ENCODE data around the gene CCDC80. TPM values are rescaled to one million over a fixed set of nuclear protein-coding genes. Genes with fewer than 3 reads are reported as not detected.
A peak's percentile ranks its signal among the peaks of the same experiment; 100 is the strongest.

Gene CCDC80
- total and polyA plus RNA-seq, 7 experiments from 2014 or later, result 0.05 to 0.12 (median 0.08) TPM; not detected in 4

GRCh38 chr3:112579697-112580096 is 61.2 kb downstream of the CCDC80 start:
- H3K27ac ChIP-seq (ENCODE audit: low read depth, low read length), result no peak overlapping the region
- no peaks in the 10 kb centered on the region for H3K27me3 ChIP-seq (ENCODE audit: control insufficient read depth in 2 of 2, insufficient read depth in 2 of 2, low read length in 2 of 2)
- no peak for DNase-seq
- peaks cover 7 to 14% (median 13%) of the 10 kb centered on the region in 3 experiments for H3K36me3 ChIP-seq (ENCODE audit: control insufficient read depth in 2 of 3, insufficient read depth in 3 of 3, low read length in 3 of 3)
- H3K4me3 Mint-ChIP-seq, result no peak overlapping the region
- no peak for ATAC-seq
- H3K36me3 Mint-ChIP-seq, result peaks cover 8 to 37% (median 11%) of the 10 kb centered on the region in 5 donors
- H3K4me3 ChIP-seq (ENCODE audit: low read length), result no peak overlapping the region
- no peaks in the 10 kb centered on the region for H3K27me3 Mint-ChIP-seq
- no peaks in the 10 kb centered on the region for H3K9me3 ChIP-seq (ENCODE audit: control insufficient read depth in 2 of 3, low read length in 3 of 3)
- ChIA-PET POLR2A (no interaction called here), CTCF (interaction anchor here (1.0 kb wide), 1 partner anchor 709 kb away, joined by 3 read pairs; no protein-coding TSS in a partner anchor)
- peaks cover 2 to 9% (median 6%) of the 10 kb centered on the region in 7 donors for H3K4me1 Mint-ChIP-seq
- intact Hi-C loops (cut with micrococcal nuclease), result loop anchor here in 1 of 2 donors (5.0 kb wide), 1 partner anchor 153 kb away; no protein-coding TSS in a partner anchor
- H3K4me1 ChIP-seq (ENCODE audit: control insufficient read depth in 2 of 2, insufficient read depth in 2 of 2, low read length in 2 of 2), result no peaks in the 10 kb centered on the region
- H3K9me3 Mint-ChIP-seq, result no peaks in the 10 kb centered on the region
- peak overlapping the region in 1 of 9 donors; percentile 22 for H3K27ac Mint-ChIP-seq

- Mint-ChIP-seq H3K9me3 (no peaks in the 10 kb centered on the region), H3K4me1 (peaks cover 2 to 9% (median 6%) of the 10 kb centered on the region in 7 donors), H3K4me3 (no peak overlapping the region), H3K36me3 (peaks cover 8 to 33% (median 11%) of the 10 kb centered on the region in 5 donors), H3K27ac (peak overlapping the region in 1 of 9 donors; percentile 32), H3K27me3 (no peaks in the 10 kb centered on the region)
- peaks cover 7 to 14% (median 13%) of the 10 kb centered on the region in 3 experiments for H3K36me3 ChIP-seq (ENCODE audit: control insufficient read depth in 2 of 3, insufficient read depth in 3 of 3, low read length in 3 of 3)
- ChIA-PET CTCF (interaction anchor here (1.0 kb wide), 1 partner anchor 709 kb away, joined by 3 read pairs; no protein-coding TSS in a partner anchor), POLR2A (no interaction called here)
- intact Hi-C loops (cut with micrococcal nuclease), result no loop called here
- H3K27me3 ChIP-seq (ENCODE audit: control insufficient read depth in 2 of 2, insufficient read depth in 2 of 2, low read length in 2 of 2), result no peaks in the 10 kb centered on the region
- no peak overlapping the region for H3K4me3 ChIP-seq (ENCODE audit: low read length)
- no peak overlapping the region for H3K27ac ChIP-seq (ENCODE audit: low read depth, low read length)
- no peak for DNase-seq
- no peaks in the 10 kb centered on the region for H3K9me3 ChIP-seq (ENCODE audit: control insufficient read depth in 2 of 3, low read length in 3 of 3)
- no peaks in the 10 kb centered on the region for H3K4me1 ChIP-seq (ENCODE audit: control insufficient read depth in 2 of 2, insufficient read depth in 2 of 2, low read length in 2 of 2)
- peak; percentile 67 for ATAC-seq
These were observed 61.7 kb downstream of the CCDC80 start for GRCh38 chr3:112579232-112579631.

GRCh38 chr3:112572701-112573100 is 68.2 kb downstream of the CCDC80 start:
- Histone ChIP-seq H3K4me3 (ENCODE audit: low read length) (no peak overlapping the region), H3K4me1 (ENCODE audit: control insufficient read depth in 2 of 2, insufficient read depth in 2 of 2, low read length in 2 of 2) (no peaks in the 10 kb centered on the region), H3K9me3 (ENCODE audit: control insufficient read depth in 2 of 3, low read length in 3 of 3) (no peaks in the 10 kb centered on the region), H3K36me3 (ENCODE audit: control insufficient read depth in 2 of 3, insufficient read depth in 3 of 3, low read length in 3 of 3) (peaks cover 0 to 33% (median 4%) of the 10 kb centered on the region in 3 experiments), H3K27me3 (ENCODE audit: control insufficient read depth in 2 of 2, insufficient read depth in 2 of 2, low read length in 2 of 2) (no peaks in the 10 kb centered on the region), H3K27ac (ENCODE audit: low read depth, low read length) (no peak overlapping the region)
- peaks cover 11 to 43% (median 37%) of the 10 kb centered on the region in 5 donors for H3K36me3 Mint-ChIP-seq
- no peaks in the 10 kb centered on the region for H3K27me3 Mint-ChIP-seq
- POLR2A ChIA-PET, result no interaction called here
- peaks cover 0 to 1% (median 0%) of the 10 kb centered on the region in 11 donors for H3K9me3 Mint-ChIP-seq
- no peak overlapping the region for H3K27ac Mint-ChIP-seq
- peaks cover 2 to 33% (median 13%) of the 10 kb centered on the region in 7 donors for H3K4me1 Mint-ChIP-seq
- H3K4me3 Mint-ChIP-seq, result no peak overlapping the region
- no peak for DNase-seq
- CTCF ChIA-PET, result no interaction called here
- intact Hi-C loops (cut with micrococcal nuclease), result no loop called here
- peak; percentile 44 for ATAC-seq

GRCh38 chr3:112569265-112569664 is 71.7 kb downstream of the CCDC80 start:
- peaks cover 0 to 38% (median 4%) of the 10 kb centered on the region in 3 experiments for H3K36me3 ChIP-seq (ENCODE audit: control insufficient read depth in 2 of 3, insufficient read depth in 3 of 3, low read length in 3 of 3)

GRCh38 chr3:112568642-112569041 is 72.3 kb downstream of the CCDC80 start:
- DNase-seq (no peak), ATAC-seq (no peak)
- peak overlapping the region in 1 of 9 donors; percentile 61 for H3K27ac Mint-ChIP-seq
- Histone ChIP-seq H3K27me3 (ENCODE audit: control insufficient read depth in 2 of 2, insufficient read depth in 2 of 2, low read length in 2 of 2) (no peaks in the 10 kb centered on the region), H3K4me1 (ENCODE audit: control insufficient read depth in 2 of 2, insufficient read depth in 2 of 2, low read length in 2 of 2) (peaks cover 1% of the 10 kb centered on the region in 2 donors), H3K9me3 (ENCODE audit: control insufficient read depth in 2 of 3, low read length in 3 of 3) (no peaks in the 10 kb centered on the region), H3K27ac (ENCODE audit: low read depth, low read length) (no peak overlapping the region), H3K4me3 (ENCODE audit: low read length) (no peak overlapping the region), H3K36me3 (ENCODE audit: control insufficient read depth in 2 of 3, insufficient read depth in 3 of 3, low read length in 3 of 3) (peaks cover 0 to 38% (median 4%) of the 10 kb centered on the region in 3 experiments)
- CTCF ChIA-PET, result no interaction called here
- peaks cover 6 to 59% (median 26%) of the 10 kb centered on the region in 7 donors for H3K4me1 Mint-ChIP-seq
- H3K27me3 Mint-ChIP-seq, result no peaks in the 10 kb centered on the region
- H3K36me3 Mint-ChIP-seq, result peaks cover 11 to 62% (median 44%) of the 10 kb centered on the region in 5 donors
- peaks cover 0 to 3% (median 0%) of the 10 kb centered on the region in 11 donors for H3K9me3 Mint-ChIP-seq
- no peak overlapping the region for H3K4me3 Mint-ChIP-seq
- POLR2A ChIA-PET, result interaction anchor here (0.7 to 1.7 kb wide), 2 partner anchors 9 to 10 kb away, joined by 3 read pairs; no protein-coding TSS in a partner anchor
- intact Hi-C loops (cut with micrococcal nuclease), result loop anchor here in 1 of 2 donors (10.0 kb wide), 2 partner anchors 954 to 1024 kb away; partner anchors contain the start of gene CD96

More at GRCh38 chr3:112569265-112569664, 71.7 kb downstream of the CCDC80 start:
- H3K36me3 Mint-ChIP-seq, result peaks cover 11 to 60% (median 46%) of the 10 kb centered on the region in 5 donors
- intact Hi-C loops (cut with micrococcal nuclease), result loop anchor here in 1 of 2 donors (10.0 kb wide), 2 partner anchors 954 to 1024 kb away; partner anchors contain the start of gene CD96
- peaks cover 0 to 3% (median 0%) of the 10 kb centered on the region in 11 donors for H3K9me3 Mint-ChIP-seq
- ChIA-PET CTCF (no interaction called here), POLR2A (interaction anchor here (0.6 to 1.7 kb wide), 2 partner anchors 9 to 431 kb away, joined by 3 read pairs; no protein-coding TSS in a partner anchor)
- Histone ChIP-seq H3K4me3 (ENCODE audit: low read length) (no peak overlapping the region), H3K27me3 (ENCODE audit: control insufficient read depth in 2 of 2, insufficient read depth in 2 of 2, low read length in 2 of 2) (no peaks in the 10 kb centered on the region), H3K27ac (ENCODE audit: low read depth, low read length) (no peak overlapping the region), H3K9me3 (ENCODE audit: control insufficient read depth in 2 of 3, low read length in 3 of 3) (no peaks in the 10 kb centered on the region), H3K4me1 (ENCODE audit: control insufficient read depth in 2 of 2, insufficient read depth in 2 of 2, low read length in 2 of 2) (no peaks in the 10 kb centered on the region)
- ATAC-seq (no peak), DNase-seq (no peak)
- H3K4me1 Mint-ChIP-seq, result peaks cover 6 to 53% (median 24%) of the 10 kb centered on the region in 7 donors
- peak overlapping the region in 3 of 9 donors; percentile 14 to 61 (median 18) for H3K27ac Mint-ChIP-seq
- H3K4me3 Mint-ChIP-seq, result no peak overlapping the region
- no peaks in the 10 kb centered on the region for H3K27me3 Mint-ChIP-seq

- intact Hi-C loops (cut with micrococcal nuclease), result loop anchor here (5.0 to 10.0 kb wide), 6 partner anchors 407 to 1647 kb away; partner anchors contain the start of genes CD96 (in 1 of the 2), NECTIN3 (in 1 of the 2) and SIDT1 (in 1 of the 2)
- Histone ChIP-seq H3K9me3 (ENCODE audit: control insufficient read depth in 2 of 3, low read length in 3 of 3) (no peaks in the 10 kb centered on the region), H3K4me1 (ENCODE audit: control insufficient read depth in 2 of 2, insufficient read depth in 2 of 2, low read length in 2 of 2) (peaks cover 13% of the 10 kb centered on the region in 2 donors), H3K27me3 (ENCODE audit: control insufficient read depth in 2 of 2, insufficient read depth in 2 of 2, low read length in 2 of 2) (no peaks in the 10 kb centered on the region), H3K36me3 (ENCODE audit: control insufficient read depth in 2 of 3, insufficient read depth in 3 of 3, low read length in 3 of 3) (peaks cover 0 to 21% (median 0%) of the 10 kb centered on the region in 3 experiments), H3K27ac (ENCODE audit: low read depth, low read length) (no peak overlapping the region), H3K4me3 (ENCODE audit: low read length) (no peak overlapping the region)
- H3K4me3 Mint-ChIP-seq, result no peak overlapping the region
- peaks cover 3 to 36% (median 18%) of the 10 kb centered on the region in 5 donors for H3K36me3 Mint-ChIP-seq
- H3K27me3 Mint-ChIP-seq, result no peaks in the 10 kb centered on the region
- H3K9me3 Mint-ChIP-seq, result peaks cover 0 to 5% (median 0%) of the 10 kb centered on the region in 11 donors
- H3K4me1 Mint-ChIP-seq, result peaks cover 18 to 77% (median 45%) of the 10 kb centered on the region in 7 donors
- ChIA-PET POLR2A (interaction anchor here (0.6 kb wide), 1 partner anchor 145 kb away, joined by 3 read pairs; no protein-coding TSS in a partner anchor), CTCF (interaction anchor here (0.5 kb wide), 1 partner anchor 64 kb away, joined by 3 read pairs; no protein-coding TSS in a partner anchor)
- DNase-seq, result no peak
- no peak overlapping the region for H3K27ac Mint-ChIP-seq
- ATAC-seq, result no peak
These were observed 76.0 kb downstream of the CCDC80 start for GRCh38 chr3:112564940-112565305.

Data from naive thymus-derived CD4-positive, alpha-beta T cell (primary cell).